ENCODE results near the gene FBLN2.

FBLN2 gene

GRCh38 chr3:13605555-13605954, 56.6 kb downstream of the FBLN2 start:
- DNase-seq (ENCODE audit: low spot score) = no peak

- no peak for DNase-seq (ENCODE audit: low spot score)
These were observed 59.1 kb downstream of the FBLN2 start for GRCh38 chr3:13607821-13608597.

GRCh38 chr3:13608969-13609725, 60.2 kb downstream of the FBLN2 start:
- no peak for DNase-seq (ENCODE audit: low spot score)

- DNase-seq (ENCODE audit: low spot score) = no peak
These were observed 61.2 kb downstream of the FBLN2 start for GRCh38 chr3:13610006-13610570.

- DNase-seq (ENCODE audit: low spot score) = no peak
These were observed 62.3 kb downstream of the FBLN2 start for GRCh38 chr3:13611221-13611620.

- DNase-seq (ENCODE audit: low spot score) = no peak
These were observed 63.9 kb downstream of the FBLN2 start for GRCh38 chr3:13612829-13613228.

- DNase-seq (ENCODE audit: low spot score) = no peak
These were observed 64.6 kb downstream of the FBLN2 start for GRCh38 chr3:13613343-13614190.

GRCh38 chr3:13614607-13615006, 65.7 kb downstream of the FBLN2 start:
- no peak for DNase-seq (ENCODE audit: low spot score)

GRCh38 chr3:13615019-13615528, 66.1 kb downstream of the FBLN2 start:
- DNase-seq (ENCODE audit: low spot score) = no peak

GRCh38 chr3:13616359-13616758, 67.4 kb downstream of the FBLN2 start:
- no peak for DNase-seq (ENCODE audit: low spot score)

GRCh38 chr3:13617097-13617738, 68.3 kb downstream of the FBLN2 start:
- DNase-seq (ENCODE audit: low spot score) = no peak

GRCh38 chr3:13617981-13618380, 69.1 kb downstream of the FBLN2 start:
- no peak for DNase-seq (ENCODE audit: low spot score)

GRCh38 chr3:13618836-13619235, 69.9 kb downstream of the FBLN2 start:
- DNase-seq (ENCODE audit: low spot score) = no peak

GRCh38 chr3:13619661-13620230, 70.8 kb downstream of the FBLN2 start:
- DNase-seq (ENCODE audit: low spot score) = no peak

GRCh38 chr3:13620281-13620680, 71.4 kb downstream of the FBLN2 start:
- no peak for DNase-seq (ENCODE audit: low spot score)

- no peak for DNase-seq (ENCODE audit: low spot score)
These were observed 71.9 kb downstream of the FBLN2 start for GRCh38 chr3:13620776-13621365.

- DNase-seq (ENCODE audit: low spot score) = no peak
These were observed 72.7 kb downstream of the FBLN2 start for GRCh38 chr3:13621381-13622221.

GRCh38 chr3:13622356-13622755, 73.4 kb downstream of the FBLN2 start:
- no peak for DNase-seq (ENCODE audit: low spot score)

GRCh38 chr3:13623101-13623654, 74.3 kb downstream of the FBLN2 start:
- no peak for DNase-seq (ENCODE audit: low spot score)

All from NAMALWA (cell line).